Esophagus squamous epithelium (tissue), 4 donors: ENCODE measurements around the gene RASSF5.

Source experiments
- POLR2A ChIP-seq, 4 donors: fragments of 450-650 bp; IDR thresholded peaks; one replicate each; pipeline ENCODE4 v1.6.1; 2017; ENCODE audit warnings: antibody characterized with exemption in 4 of 4, mild to moderate bottlenecking in 4 of 4, moderate library complexity in 3 of 4
- TF ChIP-seq, protein P1 (sequence below), 6 experiments: fragments of 450-650 bp in 4 of 6; fragments of 200-600 bp in 2 of 6; sonication (generic) in 2 of 6; IDR thresholded peaks; one replicate each; pipeline ENCODE4 v1.5.1; 2016 to 2019; ENCODE audit warnings: antibody characterized with exemption in 6 of 6, mild to moderate bottlenecking in 4 of 6, moderate library complexity in 4 of 6

DNA sequence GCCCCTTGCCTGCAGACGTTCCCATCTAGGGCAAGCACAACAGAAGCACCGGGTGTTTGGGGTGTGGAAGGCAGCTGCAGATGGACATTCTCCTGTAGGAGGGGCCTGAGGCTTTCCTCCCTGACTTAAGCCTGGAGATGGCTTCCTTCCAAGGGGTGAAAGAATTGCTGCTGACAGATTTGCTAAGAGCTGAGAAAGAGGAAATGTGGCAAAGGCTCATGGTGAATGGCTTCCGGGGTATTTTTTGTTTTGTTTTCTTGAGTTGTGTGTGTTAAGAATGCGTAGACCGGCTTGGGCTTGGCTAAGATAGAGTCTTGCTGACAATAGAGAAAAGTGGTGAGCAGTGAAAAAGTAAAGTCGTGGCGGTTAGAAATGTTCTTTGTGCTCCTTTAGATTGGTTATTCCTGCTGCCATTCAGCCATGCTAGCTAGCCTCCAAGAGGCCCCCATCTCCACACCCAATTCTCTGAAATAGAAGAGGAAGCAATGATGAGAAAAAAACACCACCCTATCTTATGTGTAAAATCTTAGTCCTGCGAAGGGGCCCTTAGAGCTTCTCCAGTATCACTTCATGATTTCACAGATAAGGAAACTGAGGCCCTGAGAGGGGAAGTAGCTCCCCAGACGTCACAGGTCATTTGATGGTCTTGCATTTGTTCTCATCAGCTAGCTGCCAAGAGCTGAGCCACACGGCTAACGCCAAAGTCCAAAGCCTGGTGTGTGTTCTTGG is 68.0 kb downstream of the RASSF5 start:
- TF ChIP-seq, protein P1, sequence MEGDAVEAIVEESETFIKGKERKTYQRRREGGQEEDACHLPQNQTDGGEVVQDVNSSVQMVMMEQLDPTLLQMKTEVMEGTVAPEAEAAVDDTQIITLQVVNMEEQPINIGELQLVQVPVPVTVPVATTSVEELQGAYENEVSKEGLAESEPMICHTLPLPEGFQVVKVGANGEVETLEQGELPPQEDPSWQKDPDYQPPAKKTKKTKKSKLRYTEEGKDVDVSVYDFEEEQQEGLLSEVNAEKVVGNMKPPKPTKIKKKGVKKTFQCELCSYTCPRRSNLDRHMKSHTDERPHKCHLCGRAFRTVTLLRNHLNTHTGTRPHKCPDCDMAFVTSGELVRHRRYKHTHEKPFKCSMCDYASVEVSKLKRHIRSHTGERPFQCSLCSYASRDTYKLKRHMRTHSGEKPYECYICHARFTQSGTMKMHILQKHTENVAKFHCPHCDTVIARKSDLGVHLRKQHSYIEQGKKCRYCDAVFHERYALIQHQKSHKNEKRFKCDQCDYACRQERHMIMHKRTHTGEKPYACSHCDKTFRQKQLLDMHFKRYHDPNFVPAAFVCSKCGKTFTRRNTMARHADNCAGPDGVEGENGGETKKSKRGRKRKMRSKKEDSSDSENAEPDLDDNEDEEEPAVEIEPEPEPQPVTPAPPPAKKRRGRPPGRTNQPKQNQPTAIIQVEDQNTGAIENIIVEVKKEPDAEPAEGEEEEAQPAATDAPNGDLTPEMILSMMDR (IDR thresholded peaks at IDR 0.05): no peak
- peak in 1 of 4 donors; percentile 19 for TF ChIP-seq POLR2A (IDR thresholded peaks at IDR 0.05)
